Ramos (cell line): Measurements from ENCODE around the gene LCE3C.

Experiments
- in situ Hi-C: fragments of 300-500 bp; cut with MboI; formaldehyde crosslinking; loops from one replicate; pipeline ENCODE4 v1.14.3; 2022; ENCODE audit warnings: low sequenced_read_pairs; ENCODE audit not compliant: unreplicated experiment

Gene LCE3C, protein sequence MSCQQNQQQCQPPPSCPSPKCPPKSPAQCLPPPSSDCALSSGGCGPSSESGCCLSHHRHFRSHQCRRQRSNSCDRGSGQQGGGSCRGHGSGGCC

GRCh38 chr1:152599934-152600333 is at the start of gene LCE3C:
Gene LCE3C (plus strand): TSS chr1:152600234. CDS start chr1:152600732, 498 bp downstream.
- in situ Hi-C loops = no loop called here

GRCh38 chr1:152565115-152565514 is 34.9 kb upstream of the LCE3C start:
- in situ Hi-C loops = no loop called here

- in situ Hi-C loops = no loop called here
Observed at GRCh38 chr1:152565535-152566215, 34.4 kb upstream of the LCE3C start.

- in situ Hi-C loops = no loop called here
Observed at GRCh38 chr1:152566681-152567080, 33.4 kb upstream of the LCE3C start, which contains the start of gene LCE3E. Gene LCE3E (minus strand): TSS chr1:152566780. CDS start chr1:152566208, 572 bp downstream.

DNA sequence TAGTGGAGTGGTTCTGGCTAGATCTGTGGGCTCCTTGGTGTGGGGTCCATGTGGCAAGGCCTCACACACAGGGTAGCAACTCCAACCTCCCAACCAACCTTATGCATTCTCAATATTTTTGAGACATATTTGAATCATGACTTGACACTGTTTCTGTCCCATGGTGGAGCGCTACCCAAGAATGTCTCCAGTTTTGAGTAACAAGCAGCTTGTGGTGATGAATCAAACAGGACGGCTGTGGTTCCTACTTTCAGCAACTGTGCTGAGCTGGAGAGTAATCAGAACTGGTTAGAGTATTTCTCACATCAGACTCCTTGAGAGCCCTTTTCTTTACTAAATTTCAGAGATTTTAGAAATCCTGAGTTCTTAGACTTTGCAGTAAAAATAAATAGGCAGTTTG is 22.9 kb upstream of the LCE3C start:
- in situ Hi-C loops = loop anchor here (5.0 kb wide), 1 partner anchor 45 kb away; the partner anchor contains the start of gene LCE3A

DNA sequence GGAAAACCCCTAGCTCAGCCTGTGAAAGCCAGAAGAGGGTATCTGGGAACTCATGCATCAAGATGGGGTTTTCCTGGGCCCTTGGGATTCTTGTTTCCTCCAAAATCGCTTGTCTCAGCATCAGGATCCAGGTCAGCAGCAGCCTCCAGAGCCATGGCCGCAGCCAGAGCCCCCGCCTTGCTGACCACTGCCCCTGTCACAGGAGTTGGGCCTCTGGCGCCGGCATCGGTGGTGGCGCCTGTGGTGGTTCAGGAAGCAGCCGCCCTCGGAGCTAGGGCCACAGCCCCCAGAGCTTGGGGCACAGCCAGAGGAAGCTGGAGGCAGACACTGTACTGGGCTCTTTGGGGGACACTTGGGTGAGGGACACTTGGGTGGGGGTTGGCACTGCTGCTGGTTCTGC is 20.5 kb upstream of the LCE3C start:
- in situ Hi-C loops = loop anchor here (5.0 kb wide), 1 partner anchor 43 kb away; the partner anchor contains the start of gene LCE3A

GRCh38 chr1:152580433-152580832 is 19.6 kb upstream of the LCE3C start, which contains the start of gene LCE3D:
Gene LCE3D (minus strand): TSS chr1:152580516. CDS start chr1:152579936, 580 bp downstream.
- in situ Hi-C loops = no loop called here

DNA sequence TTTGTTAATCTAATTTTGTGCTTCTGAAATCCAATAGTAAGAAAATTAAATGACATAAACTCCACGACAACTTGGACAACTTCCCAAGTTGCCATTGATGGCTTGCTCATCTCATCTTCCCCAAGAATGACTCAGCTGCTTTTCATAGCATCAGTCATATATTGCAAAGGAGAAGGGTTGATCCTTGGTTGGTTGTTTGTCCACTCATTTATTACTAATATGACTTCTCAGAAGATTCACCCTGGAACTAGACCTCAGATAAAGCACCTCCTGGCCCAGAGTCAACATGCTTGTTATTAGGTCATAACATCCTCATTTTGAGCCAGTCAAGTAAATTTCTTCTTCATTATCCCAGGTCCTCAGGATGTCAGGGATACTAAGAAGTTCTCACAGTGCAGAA is 17.4 kb upstream of the LCE3C start:
- in situ Hi-C loops = no loop called here

DNA sequence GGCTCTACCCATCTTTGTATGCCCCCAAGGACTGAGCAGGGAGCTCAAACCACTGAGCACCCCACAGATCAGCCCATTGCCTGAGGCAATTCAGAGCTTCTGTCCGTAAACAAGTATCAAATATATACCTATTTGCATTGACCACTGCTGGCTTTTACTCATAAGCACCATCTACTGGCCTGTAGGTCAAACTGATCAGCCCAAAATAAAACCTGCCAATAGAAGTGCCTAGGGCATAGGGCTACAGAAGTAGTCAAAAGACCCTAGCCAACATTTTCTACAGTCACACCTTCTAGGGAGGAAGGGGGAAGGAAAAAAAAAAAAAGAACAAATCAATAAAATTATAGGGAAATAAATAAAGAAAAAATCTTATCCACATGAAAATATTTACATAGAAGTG is 14.4 kb upstream of the LCE3C start:
- in situ Hi-C loops = no loop called here

- in situ Hi-C loops = no loop called here
Observed at GRCh38 chr1:152596986-152597385, 3.0 kb upstream of the LCE3C start.

DNA sequence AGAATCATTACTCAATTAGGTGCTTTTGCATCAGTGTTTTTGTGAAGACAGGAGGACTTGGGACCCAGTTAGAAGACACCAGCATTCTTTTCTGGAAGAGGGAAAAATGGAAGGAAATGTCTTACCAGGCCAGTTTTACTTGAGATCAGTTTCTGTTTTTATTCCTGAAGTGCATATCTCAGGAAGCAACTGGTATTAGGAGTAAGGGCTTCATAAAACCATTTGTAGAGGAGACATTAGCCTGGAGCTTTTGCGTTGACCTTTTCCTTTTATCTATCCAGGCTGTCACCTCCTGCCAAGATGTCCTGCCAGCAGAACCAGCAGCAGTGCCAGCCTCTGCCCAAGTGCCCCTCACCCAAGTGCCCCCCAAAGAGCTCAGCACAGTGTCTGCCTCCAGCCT is 13.5 kb downstream of the LCE3C start, which contains the start of gene LCE3B:
Gene LCE3B (plus strand): TSS at position 301 of the 400 bp plus-strand sequence. CDS start 0 bp downstream, at position 301.
- in situ Hi-C loops = no loop called here

GRCh38 chr1:152621993-152622392 is 22.0 kb downstream of the LCE3C start:
- in situ Hi-C loops = loop anchor here (5.0 kb wide), 1 partner anchor 45 kb away; no protein-coding TSS in a partner anchor

DNA sequence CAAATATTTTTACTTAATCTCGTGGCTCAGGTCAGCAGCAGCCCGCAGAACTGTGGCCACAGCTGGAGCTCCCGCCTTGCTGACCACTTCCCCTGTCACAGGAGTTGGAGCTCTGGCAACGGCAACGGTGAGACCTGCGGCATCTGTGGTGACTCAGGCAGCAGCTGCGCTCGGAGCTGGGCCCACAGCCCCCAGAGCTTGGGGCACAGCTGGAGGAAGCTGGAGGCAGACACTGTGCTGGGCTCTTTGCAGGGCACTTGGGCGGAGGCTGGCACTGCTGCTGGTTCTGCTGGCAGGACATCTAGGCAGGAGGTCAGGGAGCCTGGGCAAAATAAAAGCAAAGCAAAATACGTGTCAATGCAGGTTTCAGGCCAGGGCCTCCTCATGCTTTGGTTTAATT is 22.8 kb downstream of the LCE3C start, which contains the start of gene LCE3A:
Gene LCE3A (minus strand): TSS at position 301 of the 400 bp plus-strand sequence. CDS start 0 bp downstream, at position 301.
- in situ Hi-C loops = loop anchor here (5.0 kb wide), 1 partner anchor 46 kb away; no protein-coding TSS in a partner anchor

GRCh38 chr1:152623203-152623844 is 23.3 kb downstream of the LCE3C start:
- in situ Hi-C loops = loop anchor here (5.0 kb wide), 1 partner anchor 46 kb away; no protein-coding TSS in a partner anchor

- in situ Hi-C loops = no loop called here
Observed at GRCh38 chr1:152626744-152627143, 26.7 kb downstream of the LCE3C start.

DNA sequence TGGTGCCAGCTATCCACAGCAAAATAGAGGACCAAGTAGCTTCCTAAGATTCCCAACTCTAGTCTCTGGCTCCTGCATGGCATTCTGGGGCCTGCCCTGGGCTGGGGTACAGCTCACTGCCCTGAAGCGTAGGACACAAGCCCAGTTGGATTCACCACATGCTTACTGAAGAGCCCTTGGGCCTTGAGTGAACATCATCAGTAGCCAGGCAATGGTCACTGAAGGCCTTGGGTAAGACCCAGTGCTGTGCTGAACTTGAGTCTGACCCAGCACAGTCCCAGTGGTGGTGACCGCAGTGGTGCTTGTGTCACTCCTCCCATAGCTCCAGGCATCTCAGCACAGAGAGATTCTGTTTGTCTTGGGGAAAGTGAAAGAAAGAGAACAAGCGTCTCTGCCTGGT is 30.6 kb downstream of the LCE3C start:
- in situ Hi-C loops = no loop called here

- in situ Hi-C loops = no loop called here
Observed at GRCh38 chr1:152640351-152640750, 40.3 kb downstream of the LCE3C start.

- in situ Hi-C loops = no loop called here
Observed at GRCh38 chr1:152643945-152644344, 43.9 kb downstream of the LCE3C start.

DNA sequence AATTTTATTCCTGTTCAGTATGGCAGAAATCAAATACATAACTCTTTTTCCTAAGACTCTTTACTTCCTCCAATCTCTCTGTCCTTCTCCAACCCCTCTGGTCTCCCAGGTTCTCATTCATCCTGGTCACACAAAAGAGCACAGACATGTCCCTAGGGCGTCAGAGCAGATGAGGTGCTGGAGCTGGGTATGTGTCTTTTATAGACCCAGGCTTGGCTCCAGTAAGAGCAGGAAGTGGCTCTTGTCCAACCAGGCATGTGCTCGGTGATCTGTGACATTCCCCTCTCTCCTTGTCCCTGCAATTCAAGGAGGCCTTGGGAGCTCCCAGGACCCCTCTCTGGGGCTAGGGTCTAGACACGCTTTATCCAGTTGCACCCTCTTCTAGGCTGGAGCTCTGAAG is 45.1 kb downstream of the LCE3C start:
- in situ Hi-C loops = no loop called here

- in situ Hi-C loops = no loop called here
Observed at GRCh38 chr1:152646656-152647055, 46.6 kb downstream of the LCE3C start.
